ENCODE results near the gene STS.

Gene STS

DNA sequence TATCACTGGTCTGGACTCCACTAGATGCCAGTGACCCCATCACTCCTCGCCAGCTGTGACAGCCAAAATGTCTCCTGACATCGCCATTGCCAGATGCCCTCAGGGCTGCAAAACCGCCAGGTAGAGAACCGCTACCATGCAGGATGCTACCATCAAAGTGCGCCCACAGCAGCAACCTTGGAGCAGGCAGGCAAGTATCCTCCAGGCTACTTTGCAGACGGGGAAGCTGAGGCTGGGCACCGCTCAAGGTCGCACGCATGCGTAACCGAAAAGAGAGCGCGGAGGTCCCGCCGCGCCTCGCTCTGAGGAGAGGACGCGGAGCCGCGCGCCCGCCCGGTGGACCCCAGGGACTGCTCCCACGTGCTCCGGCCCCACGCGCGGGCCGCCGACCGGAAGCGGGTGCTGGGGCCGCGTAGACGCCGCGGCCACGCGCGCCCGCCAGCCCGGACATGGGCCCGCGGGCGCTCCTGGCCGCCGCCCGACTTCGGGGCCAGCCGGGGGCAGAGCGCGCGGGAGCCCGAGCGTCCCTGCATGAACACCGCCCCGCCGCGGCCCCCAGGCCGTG, at the start of gene STS:
Gene STS (plus strand): TSS at position 300 of the 565 bp plus-strand sequence. CDS start 105,488 bp downstream, outside the sequence.
- in situ Hi-C loops (cut with MboI; ENCODE audit: low pct_unique_long_range_greater_than_20kb, low sequenced_read_pairs, unreplicated experiment), result loop anchor here (25.0 kb wide), 1 partner anchor 440 kb away; no protein-coding TSS in a partner anchor
- peak; percentile 23 for DNase-seq (ENCODE audit: low spot score)

GRCh38 chrX:7100022-7100421, 47.5 kb upstream of the STS start:
- in situ Hi-C loops (cut with MboI; ENCODE audit: low pct_unique_long_range_greater_than_20kb, low sequenced_read_pairs, unreplicated experiment), result loop anchor here (25.0 kb wide), 1 partner anchor 837 kb away; the partner anchor contains the start of gene PNPLA4
- DNase-seq (ENCODE audit: low spot score), result no peak
- TF ChIP-seq CTCF (IDR thresholded peaks at IDR 0.05; ENCODE audit: extremely low read depth, insufficient read depth, missing control alignments), result no peak

More for the DNA sequence above, at the start of gene STS:
- TF ChIP-seq CTCF (IDR thresholded peaks at IDR 0.05; ENCODE audit: extremely low read depth, insufficient read depth, missing control alignments), result no peak

DNA sequence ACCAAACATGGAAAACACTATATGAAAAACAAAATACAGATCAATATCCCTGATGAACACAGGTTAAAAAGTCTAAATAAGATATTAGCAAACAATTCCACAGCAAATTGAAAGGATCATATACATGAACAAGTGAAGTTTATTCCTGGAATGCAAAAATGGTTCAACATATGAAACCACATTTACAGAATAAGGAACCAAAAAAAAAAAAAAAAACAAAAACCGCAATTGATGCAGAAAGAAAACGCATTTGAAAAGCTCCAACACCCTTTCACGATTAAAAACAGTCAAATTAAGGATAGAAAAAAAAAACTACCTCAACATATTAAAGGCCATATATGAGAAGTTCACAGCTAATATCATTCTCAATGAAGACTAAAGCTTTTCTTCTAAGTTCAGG, 45.4 kb upstream of the STS start:
- TF ChIP-seq CTCF (IDR thresholded peaks at IDR 0.05; ENCODE audit: extremely low read depth, insufficient read depth, missing control alignments), result no peak
- no peak for DNase-seq (ENCODE audit: low spot score)
- in situ Hi-C loops (cut with MboI; ENCODE audit: low pct_unique_long_range_greater_than_20kb, low sequenced_read_pairs, unreplicated experiment), result loop anchor here (25.0 kb wide), 1 partner anchor 835 kb away; the partner anchor contains the start of gene PNPLA4

DNA sequence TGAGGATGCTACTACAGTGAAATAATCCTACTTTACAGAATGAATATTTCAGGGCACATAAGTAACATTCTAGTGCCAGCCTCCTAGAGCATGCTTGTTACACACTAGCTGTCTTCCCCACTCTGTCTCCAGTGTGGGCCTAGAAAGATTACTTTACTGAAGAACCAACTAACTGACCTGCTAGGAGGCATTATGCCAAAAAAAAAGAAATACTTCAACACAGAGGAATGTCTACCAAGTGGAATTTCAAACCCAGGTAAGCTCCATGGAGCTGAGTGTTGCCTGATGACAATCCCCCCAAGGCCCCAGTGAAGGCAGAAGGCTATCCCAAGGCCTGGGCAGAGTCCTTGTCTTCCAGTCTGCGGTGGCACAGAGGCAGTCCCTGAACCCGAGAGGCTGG, 40.9 kb upstream of the STS start:
- DNase-seq (ENCODE audit: low spot score), result no peak
- no peak for TF ChIP-seq CTCF (IDR thresholded peaks at IDR 0.05; ENCODE audit: extremely low read depth, insufficient read depth, missing control alignments)
- in situ Hi-C loops (cut with MboI; ENCODE audit: low pct_unique_long_range_greater_than_20kb, low sequenced_read_pairs, unreplicated experiment), result loop anchor here (25.0 kb wide), 1 partner anchor 831 kb away; the partner anchor contains the start of gene PNPLA4

- DNase-seq (ENCODE audit: low spot score), result no peak
- no peak for TF ChIP-seq CTCF (IDR thresholded peaks at IDR 0.05; ENCODE audit: extremely low read depth, insufficient read depth, missing control alignments)
- in situ Hi-C loops (cut with MboI; ENCODE audit: low pct_unique_long_range_greater_than_20kb, low sequenced_read_pairs, unreplicated experiment), result loop anchor here (25.0 kb wide), 1 partner anchor 829 kb away; the partner anchor contains the start of gene PNPLA4
These were observed 39.5 kb upstream of the STS start for GRCh38 chrX:7108030-7108429.

GRCh38 chrX:7109049-7109531, 38.4 kb upstream of the STS start:
- DNase-seq (ENCODE audit: low spot score), result no peak
- TF ChIP-seq CTCF (IDR thresholded peaks at IDR 0.05; ENCODE audit: extremely low read depth, insufficient read depth, missing control alignments), result no peak
- in situ Hi-C loops (cut with MboI; ENCODE audit: low pct_unique_long_range_greater_than_20kb, low sequenced_read_pairs, unreplicated experiment), result loop anchor here (25.0 kb wide), 1 partner anchor 828 kb away; the partner anchor contains the start of gene PNPLA4
